T-cell (primary cell): Measurements from ENCODE around the gene METTL22. TPM values are rescaled to one million over a fixed set of nuclear protein-coding genes. Genes with fewer than 3 reads are reported as not detected.

ENCODE experiments used
- ATAC-seq, 4 experiments: fragments of 200-7000 bp in 3 of 4; fragments of 150-1000 bp in 1 of 4; cut with Tn5 transposase; replicated peaks in 1 of 4; 1 replicate in 3 of 4; 2 replicates in 1 of 4; pipeline ENCODE4 v1.10.0; 2021; ENCODE audit warnings: moderate library complexity in 3 of 4, mild to moderate bottlenecking in 2 of 4, moderate number of reproducible peaks in 1 of 4
- CTCF ChIA-PET, 2 donors: fragments of 300-600 bp; sonication (Branson Sonifier 250); formaldehyde crosslinking; loops; one replicate each; lab custom pipeline; 2022; ENCODE audit warnings: antibody characterized with exemption in 2 of 2; lab: Charles Lee
- POLR2A ChIA-PET, 2 donors: fragments of 300-600 bp; sonication (Branson Sonifier 250); formaldehyde crosslinking; loops; one replicate each; lab custom pipeline; 2022; ENCODE audit warnings: antibody characterized with exemption in 2 of 2; lab: Charles Lee
- DNase-seq, 35 experiments: peaks; one replicate each; pipeline versions ENCODE4 v3.0.0 to v3.0.0-alpha.2; 2013 to 2023
- H3K27ac ChIP-seq: one replicate; pipeline ENCODE4 v1.5.1; 2013; ENCODE audit warnings: low read length
- H3K27me3 ChIP-seq, 2 experiments: replicated peaks in 1 of 2; 1 replicate in 1 of 2; 2 replicates in 1 of 2; pipeline versions ENCODE4 v1.6.1 to v1.7.0; 2013; ENCODE audit warnings: low read length in 1 of 2, mixed read lengths in 1 of 2; ENCODE audit not compliant: control insufficient read depth in 2 of 2, insufficient read depth in 2 of 2; ENCODE audit errors: extremely low read depth in 1 of 2
- H3K36me3 ChIP-seq, 2 donors: 1 replicate in 1 of 2; 2 replicates in 1 of 2; pipeline versions ENCODE4 v1.6.1 to v1.7.0; 2013; ENCODE audit warnings: low read length in 1 of 2; ENCODE audit not compliant: control insufficient read depth in 2 of 2, insufficient read depth in 1 of 2; ENCODE audit errors: extremely low read depth in 1 of 2
- H3K4me1 ChIP-seq, 2 experiments: 1 replicate in 1 of 2; 2 replicates in 1 of 2; pipeline versions ENCODE4 v1.6.1 to v1.7.0; 2013; ENCODE audit warnings: low read length in 2 of 2, mixed read lengths in 1 of 2; ENCODE audit not compliant: insufficient read depth in 2 of 2, control insufficient read depth in 1 of 2; ENCODE audit errors: extremely low read depth in 1 of 2
- H3K4me3 ChIP-seq, 2 donors: 1 replicate in 1 of 2; 2 replicates in 1 of 2; pipeline versions ENCODE4 v1.5.1 to v1.7.0; 2013; ENCODE audit warnings: mild to moderate bottlenecking in 2 of 2, low read length in 1 of 2, moderate library complexity in 1 of 2; ENCODE audit not compliant: control insufficient read depth in 1 of 2; ENCODE audit errors: extremely low read depth in 1 of 2
- H3K9me3 ChIP-seq: 2 replicates; pipeline ENCODE4 v1.7.0; 2013
- H3K27ac Mint-ChIP-seq, 2 donors: one replicate each; pipeline ENCODE4 v1.8.0; 2020 to 2021; ENCODE audit warnings: mild to moderate bottlenecking in 2 of 2, mixed read lengths in 2 of 2
- H3K27me3 Mint-ChIP-seq, 2 donors: one replicate each; pipeline ENCODE4 v1.8.0; 2021 to 2022; ENCODE audit warnings: mixed read lengths in 2 of 2
- H3K36me3 Mint-ChIP-seq: one replicate; pipeline ENCODE4 v1.8.0; 2021; ENCODE audit warnings: mixed read lengths
- H3K4me1 Mint-ChIP-seq, 3 donors: one replicate each; pipeline ENCODE4 v1.8.0; 2020 to 2022; ENCODE audit warnings: mixed read lengths in 3 of 3, mild to moderate bottlenecking in 1 of 3
- H3K4me3 Mint-ChIP-seq, 3 donors: one replicate each; pipeline ENCODE4 v1.8.0; 2020 to 2022; ENCODE audit warnings: mild to moderate bottlenecking in 3 of 3, mixed read lengths in 3 of 3, moderate library complexity in 3 of 3
- H3K9me3 Mint-ChIP-seq, 3 donors: one replicate each; pipeline ENCODE4 v1.8.0; 2020 to 2022; ENCODE audit warnings: mixed read lengths in 3 of 3
- WGBS: methylation state at CpG from one replicate; pipeline ENCODE4 v1.1.5; 2013; ENCODE audit warnings: missing lambda C conversion rate; ENCODE audit not compliant: insufficient coverage; 5-methylcytosine and 5-hydroxymethylcytosine counted together
- total RNA-seq, 35 experiments: library from RNA in 6 of 35; stranded (reverse) in 6 of 35; fragments of 120-200 nt in 1 of 35; gene quantifications; one replicate each; pipeline versions ENCODE4 v1.2.1 to v1.2.4 and lab custom pipeline; 2013 to 2026

The METTL22 gene
- total RNA-seq, 5 donors from 2014 or later (not counting 1 experiment from before 2014, with no cell fraction given) = 27.6 to 53.4 (median 34.4) TPM

DNA sequence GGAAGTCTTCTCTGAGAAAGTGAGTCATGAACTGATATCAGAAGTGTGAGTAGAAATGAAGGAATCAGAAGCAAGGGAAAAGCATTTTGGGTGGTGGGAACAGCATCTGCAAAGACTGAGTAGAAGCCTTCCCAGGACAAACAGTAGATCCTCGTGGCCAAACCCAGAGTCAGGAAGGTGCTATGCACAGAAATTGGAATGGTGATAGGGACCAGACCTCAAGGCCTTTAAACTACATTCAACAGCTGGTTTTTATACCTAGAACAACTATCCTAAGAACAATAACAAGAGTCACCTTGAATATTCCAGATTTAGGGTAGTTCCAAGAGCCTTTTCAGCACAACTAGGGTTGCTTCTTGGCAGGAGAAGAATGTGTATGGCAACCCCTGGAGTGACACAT lies 68.2 kb downstream of the METTL22 start:
- CTCF ChIA-PET = no interaction called here
- no peak overlapping the region for H3K27ac Mint-ChIP-seq
- H3K4me1 Mint-ChIP-seq = no peaks in the 10 kb centered on the region
- POLR2A ChIA-PET = no interaction called here
- H3K36me3 Mint-ChIP-seq = peaks cover 39% of the 10 kb centered on the region
- Histone ChIP-seq H3K9me3 (peaks cover 6% of the 10 kb centered on the region), H3K4me3 (peak overlapping the region in 1 of 2 donors; percentile 17), H3K27ac (no peak overlapping the region), H3K4me1 (no peaks in the 10 kb centered on the region), H3K36me3 (peaks cover 0 to 13% of the 10 kb centered on the region in 2 donors), H3K27me3 (no peaks in the 10 kb centered on the region)
- no peak for ATAC-seq
- no CpG with 5 or more reads among the region's 1 CpG for WGBS
- DNase-seq = no peak
- H3K4me3 Mint-ChIP-seq = no peak overlapping the region
- H3K27me3 Mint-ChIP-seq = no peaks in the 10 kb centered on the region
- peaks cover 8 to 11% (median 8%) of the 10 kb centered on the region in 3 donors for H3K9me3 Mint-ChIP-seq

DNA sequence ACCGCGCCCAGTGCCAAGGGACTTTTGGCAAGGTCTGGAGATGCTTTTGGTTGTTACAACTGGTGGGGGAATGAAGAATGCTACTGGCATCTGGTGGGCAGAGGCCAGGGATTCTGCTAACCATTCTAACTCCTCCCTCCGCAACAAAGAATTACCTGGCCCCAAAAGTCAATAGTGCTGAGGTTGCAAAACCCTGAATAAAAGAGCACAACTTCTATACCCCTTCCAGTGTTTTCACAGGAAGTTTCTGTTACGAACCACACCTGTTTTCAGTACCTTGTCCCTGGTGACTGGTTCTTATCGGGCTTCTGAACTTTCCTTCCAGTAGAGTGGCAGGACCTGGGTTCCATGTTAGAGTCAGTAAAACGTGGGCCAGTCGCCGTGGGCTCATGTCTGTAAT lies 70.2 kb downstream of the METTL22 start:
- no peak for ATAC-seq
- H3K9me3 ChIP-seq = peaks cover 6% of the 10 kb centered on the region
- H3K4me1 ChIP-seq = no peaks in the 10 kb centered on the region
- Mint-ChIP-seq H3K4me1 (no peaks in the 10 kb centered on the region), H3K36me3 (peaks cover 45% of the 10 kb centered on the region), H3K27me3 (no peaks in the 10 kb centered on the region), H3K9me3 (peaks cover 8 to 11% (median 8%) of the 10 kb centered on the region in 3 donors), H3K27ac (no peak overlapping the region), H3K4me3 (no peak overlapping the region)
- 84% methylated on average over 5 of the region's 8 CpGs for WGBS
- H3K27me3 ChIP-seq = no peaks in the 10 kb centered on the region
- H3K27ac ChIP-seq = no peak overlapping the region
- peaks cover 4 to 13% of the 10 kb centered on the region in 2 donors for H3K36me3 ChIP-seq
- H3K4me3 ChIP-seq = no peak overlapping the region
- no peak for DNase-seq
- CTCF ChIA-PET = no interaction called here
- POLR2A ChIA-PET = no interaction called here

DNA sequence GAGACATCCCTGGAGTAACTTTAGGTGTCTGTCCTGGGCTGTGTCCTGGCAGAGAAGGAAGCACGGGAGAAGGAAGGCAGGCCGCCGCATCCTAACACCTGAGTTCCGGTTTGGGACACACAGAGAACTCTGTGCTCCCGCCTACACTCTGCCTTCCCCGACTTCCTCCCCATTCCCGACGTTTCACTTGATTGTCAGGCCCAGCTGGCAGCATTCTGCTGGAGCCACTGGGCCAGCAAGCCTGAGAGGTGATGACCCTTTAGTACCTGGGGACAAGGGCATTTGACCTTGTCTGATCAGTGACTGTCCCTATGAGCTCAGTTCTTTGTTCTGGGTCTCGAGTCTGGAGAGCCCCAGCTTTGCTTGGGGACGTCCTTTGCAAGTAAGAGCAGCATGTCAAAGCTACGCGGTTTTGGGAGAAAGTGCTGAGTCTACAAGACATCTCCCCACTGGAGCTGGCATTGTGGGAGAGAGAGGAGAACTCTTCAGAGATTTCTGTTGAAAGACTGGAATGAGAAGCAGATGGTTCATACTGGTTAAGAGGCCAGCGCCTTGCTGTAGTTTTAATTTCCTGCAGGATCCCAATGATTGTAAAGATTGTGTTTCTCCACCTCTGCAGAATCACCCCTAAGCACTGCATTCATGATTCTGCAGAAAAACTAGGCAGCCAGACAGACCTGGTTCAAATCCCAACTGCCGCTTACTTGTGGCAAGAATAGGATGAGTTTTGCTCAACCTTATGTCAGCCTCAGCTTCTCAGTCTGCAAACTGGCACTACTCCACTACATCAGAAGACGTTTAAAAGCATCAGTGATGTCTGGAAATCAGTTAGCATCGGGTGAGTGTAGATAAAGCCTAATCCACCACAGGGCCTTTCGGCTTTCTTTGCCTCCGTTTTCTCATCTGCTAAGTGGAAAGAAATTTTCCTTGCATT lies 73.6 kb downstream of the METTL22 start:
- Mint-ChIP-seq H3K36me3 (peaks cover 44% of the 10 kb centered on the region), H3K9me3 (peaks cover 0 to 3% (median 0%) of the 10 kb centered on the region in 3 donors), H3K4me1 (no peaks in the 10 kb centered on the region), H3K27ac (no peak overlapping the region), H3K4me3 (no peak overlapping the region), H3K27me3 (no peaks in the 10 kb centered on the region)
- Histone ChIP-seq H3K4me1 (no peaks in the 10 kb centered on the region), H3K27ac (no peak overlapping the region), H3K36me3 (peaks cover 2 to 4% of the 10 kb centered on the region in 2 donors), H3K9me3 (no peaks in the 10 kb centered on the region), H3K27me3 (no peaks in the 10 kb centered on the region), H3K4me3 (no peak overlapping the region)
- ATAC-seq (no peak), DNase-seq (no peak)
- CTCF ChIA-PET = no interaction called here
- POLR2A ChIA-PET = no interaction called here
- 93% methylated on average over 8 of the region's 18 CpGs for WGBS

- DNase-seq = no peak
- H3K9me3 Mint-ChIP-seq = no peaks in the 10 kb centered on the region
- 96% methylated on average over 8 of the region's 12 CpGs for WGBS
- H3K36me3 Mint-ChIP-seq = peaks cover 38% of the 10 kb centered on the region
- H3K4me1 Mint-ChIP-seq = no peaks in the 10 kb centered on the region
- CTCF ChIA-PET = no interaction called here
- H3K27me3 ChIP-seq = no peaks in the 10 kb centered on the region
- POLR2A ChIA-PET = no interaction called here
- H3K36me3 ChIP-seq = peaks cover 0 to 6% of the 10 kb centered on the region in 2 donors
- no peaks in the 10 kb centered on the region for H3K27me3 Mint-ChIP-seq
- no peak for ATAC-seq
- no peak overlapping the region for H3K4me3 ChIP-seq
- no peak overlapping the region for H3K27ac Mint-ChIP-seq
- H3K4me3 Mint-ChIP-seq = no peak overlapping the region
- H3K4me1 ChIP-seq = no peaks in the 10 kb centered on the region
- no peak overlapping the region for H3K27ac ChIP-seq
- H3K9me3 ChIP-seq = no peaks in the 10 kb centered on the region
Measured at GRCh38 chr16:8696880-8697279, 75.4 kb downstream of the METTL22 start.

DNA sequence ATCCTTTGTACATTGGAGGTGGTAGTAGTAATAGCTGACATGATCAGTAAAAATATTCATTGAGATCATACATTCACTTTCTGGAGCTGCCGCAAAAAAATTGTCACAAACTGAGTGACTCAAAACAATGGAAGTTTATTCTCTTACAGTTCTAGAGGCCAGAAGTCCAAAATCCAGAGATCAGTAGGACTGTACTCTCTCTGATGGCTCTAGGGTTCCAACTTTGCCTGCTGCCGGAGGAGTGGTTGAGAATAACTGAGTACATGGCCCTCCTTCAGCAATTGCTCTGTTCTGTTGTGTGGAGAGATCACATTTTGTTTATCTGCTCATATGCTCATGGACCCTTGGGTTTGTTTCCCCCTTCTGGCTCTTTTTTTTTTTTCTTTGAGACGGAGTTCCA lies 76.5 kb downstream of the METTL22 start:
- no peak overlapping the region for H3K27ac Mint-ChIP-seq
- no peaks in the 10 kb centered on the region for H3K27me3 ChIP-seq
- ChIA-PET POLR2A (no interaction called here), CTCF (no interaction called here)
- H3K4me3 Mint-ChIP-seq = no peak overlapping the region
- H3K4me1 Mint-ChIP-seq = no peaks in the 10 kb centered on the region
- ATAC-seq = no peak
- H3K27ac ChIP-seq = no peak overlapping the region
- H3K4me1 ChIP-seq = no peaks in the 10 kb centered on the region
- WGBS = no CpG with 5 or more reads among the region's 3 CpGs
- no peaks in the 10 kb centered on the region for H3K9me3 ChIP-seq
- peaks cover 45% of the 10 kb centered on the region for H3K36me3 Mint-ChIP-seq
- H3K9me3 Mint-ChIP-seq = no peaks in the 10 kb centered on the region
- H3K27me3 Mint-ChIP-seq = no peaks in the 10 kb centered on the region
- H3K36me3 ChIP-seq = peaks cover 0 to 6% of the 10 kb centered on the region in 2 donors
- no peak for DNase-seq
- H3K4me3 ChIP-seq = no peak overlapping the region
